ELF-1 (cell line): ENCODE data around the gene CCDC78.
"Not testable (repeated sequence)": the region's sequence is repeated elsewhere in the genome, so short reads cannot be mapped to it uniquely, and the experiment has no call there.

Experiments
- DNase-seq: peaks from one replicate; pipeline ENCODE4 v3.0.0-alpha.2; 2016; ENCODE audit warnings: low read depth, low spot score

Gene CCDC78

DNA sequence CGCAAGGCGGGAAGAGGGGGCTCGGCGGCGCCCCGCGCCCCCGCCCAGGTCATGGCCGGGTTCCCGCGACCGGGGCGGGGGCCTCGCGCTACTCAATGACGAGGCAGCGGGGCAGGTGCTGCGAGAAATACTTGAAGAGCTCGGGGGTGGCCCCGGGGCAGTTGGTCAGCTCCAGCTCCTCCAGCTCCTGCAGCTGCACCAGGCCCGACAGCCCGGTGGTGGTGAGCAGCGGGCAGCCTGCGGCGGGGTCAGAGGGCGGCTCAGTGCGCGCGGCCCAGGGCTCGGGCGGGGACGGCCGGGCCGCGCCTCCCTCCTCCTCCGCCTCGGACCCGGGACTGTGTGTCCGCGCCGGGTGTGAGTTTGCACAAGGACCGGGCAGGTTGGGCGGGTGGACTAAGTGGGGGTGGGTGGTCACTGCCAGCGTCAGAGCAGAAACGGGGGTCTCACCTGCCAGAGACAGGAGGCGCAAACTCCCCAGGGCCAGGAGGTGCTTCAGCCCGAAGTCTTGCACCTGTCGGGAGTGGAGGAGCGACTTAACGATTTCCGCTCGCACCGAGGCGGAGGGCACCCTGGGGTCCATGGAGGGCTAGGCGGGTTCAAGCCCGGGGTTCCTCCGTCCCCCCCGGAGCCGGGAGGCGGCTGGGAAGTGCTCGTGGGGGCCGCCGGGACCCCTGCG lies 31.9 kb downstream of the CCDC78 start:
- peak; percentile 62 for DNase-seq

- DNase-seq: no peak
Observed at GRCh38 chr16:693766-694165, 32.5 kb downstream of the CCDC78 start.

DNA sequence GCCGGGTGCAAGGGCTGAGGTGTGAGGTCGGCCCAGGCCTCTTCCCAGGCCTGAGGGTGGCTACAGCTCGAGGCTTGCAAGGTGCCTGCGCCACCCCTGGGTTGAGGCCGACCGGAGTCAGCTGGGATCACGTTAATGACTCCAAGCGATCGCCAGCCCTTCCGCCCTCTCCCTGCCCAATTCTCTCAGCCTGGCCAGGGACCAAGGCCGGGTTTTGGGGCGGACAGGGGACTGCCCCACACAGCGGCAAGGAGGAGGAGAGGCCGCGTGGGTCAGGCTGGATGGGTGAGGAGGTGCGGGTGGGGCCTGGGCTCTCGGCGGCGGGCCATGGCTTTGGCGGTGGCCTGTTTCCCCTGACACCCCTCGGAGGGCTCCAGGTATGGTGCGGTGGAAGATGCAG lies 32.9 kb downstream of the CCDC78 start:
- no peak for DNase-seq

- no peak for DNase-seq
Observed at GRCh38 chr16:692356-693108, 33.7 kb downstream of the CCDC78 start.

GRCh38 chr16:691242-691641 lies 35.0 kb downstream of the CCDC78 start:
- not testable (repeated sequence) for DNase-seq

GRCh38 chr16:689175-689897 lies 36.9 kb downstream of the CCDC78 start:
- DNase-seq: no peak

DNA sequence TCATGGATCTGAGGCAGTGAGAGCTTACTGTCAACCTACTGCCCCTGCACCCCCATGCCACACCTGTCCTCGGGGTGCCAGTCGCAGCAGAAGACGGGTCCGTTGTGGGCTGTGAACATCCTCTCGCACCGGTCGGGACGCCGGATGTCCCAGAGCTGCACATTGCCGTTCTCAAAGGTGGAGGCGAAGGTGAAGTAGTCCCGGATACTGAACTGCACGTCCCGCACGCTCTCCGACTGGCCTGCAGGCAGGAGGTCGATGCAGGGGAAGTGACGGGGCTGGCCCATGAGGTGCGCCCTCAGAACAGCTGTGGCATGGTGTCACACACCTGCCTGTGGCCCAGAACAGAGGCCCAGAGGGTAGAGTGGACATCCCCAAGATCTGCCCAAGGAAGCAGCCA lies 38.7 kb downstream of the CCDC78 start:
- no peak for DNase-seq

DNA sequence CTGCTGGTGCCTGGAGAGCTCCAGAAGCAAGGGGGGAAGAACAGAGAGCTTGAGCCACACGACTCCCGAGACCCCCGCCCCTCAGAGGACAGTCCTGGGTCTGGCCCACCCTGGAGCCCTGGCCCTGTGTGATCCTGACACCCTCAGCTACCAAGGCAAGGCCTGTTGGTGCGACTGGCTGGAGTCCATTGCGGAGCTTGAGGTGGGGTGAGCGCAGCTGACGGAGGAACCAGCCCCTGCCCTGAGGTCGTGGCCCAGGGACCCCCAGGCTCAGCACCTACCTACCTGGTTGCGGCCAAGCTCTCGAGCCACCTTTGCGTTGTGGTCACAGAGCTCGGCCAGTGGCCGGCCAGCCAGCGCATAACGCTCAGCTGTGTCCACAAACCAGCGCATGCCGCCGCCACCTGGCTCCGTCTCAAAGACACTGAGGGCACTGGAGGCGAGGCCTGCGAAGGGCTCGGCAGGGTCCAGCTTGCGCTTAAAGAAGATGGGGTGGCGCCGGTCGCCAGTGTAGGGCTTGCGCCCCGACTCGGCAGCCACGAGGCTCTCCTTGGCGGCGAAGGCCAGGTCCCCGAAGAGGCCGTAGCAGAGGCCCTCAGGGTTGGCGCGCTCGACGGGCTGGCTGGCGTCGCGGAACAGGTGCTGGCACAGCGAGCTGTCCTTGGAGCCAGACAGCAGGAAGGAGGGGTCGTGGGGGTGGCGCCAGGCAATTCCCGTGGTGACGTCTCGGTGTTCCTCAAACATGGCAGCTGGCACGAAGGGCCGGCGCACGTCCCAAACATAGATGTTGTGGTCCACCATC lies 39.6 kb downstream of the CCDC78 start:
- no peak for DNase-seq

- no peak for DNase-seq
Observed at GRCh38 chr16:685967-686366, 40.3 kb downstream of the CCDC78 start.

- DNase-seq: no peak
Observed at GRCh38 chr16:684961-685696, 41.1 kb downstream of the CCDC78 start.

- peak; percentile 98 for DNase-seq
Observed at GRCh38 chr16:684071-684794, 42.0 kb downstream of the CCDC78 start, which contains the start of gene JMJD8. Gene JMJD8 (minus strand): TSS chr16:684334. CDS start chr16:684319, 15 bp downstream.

DNA sequence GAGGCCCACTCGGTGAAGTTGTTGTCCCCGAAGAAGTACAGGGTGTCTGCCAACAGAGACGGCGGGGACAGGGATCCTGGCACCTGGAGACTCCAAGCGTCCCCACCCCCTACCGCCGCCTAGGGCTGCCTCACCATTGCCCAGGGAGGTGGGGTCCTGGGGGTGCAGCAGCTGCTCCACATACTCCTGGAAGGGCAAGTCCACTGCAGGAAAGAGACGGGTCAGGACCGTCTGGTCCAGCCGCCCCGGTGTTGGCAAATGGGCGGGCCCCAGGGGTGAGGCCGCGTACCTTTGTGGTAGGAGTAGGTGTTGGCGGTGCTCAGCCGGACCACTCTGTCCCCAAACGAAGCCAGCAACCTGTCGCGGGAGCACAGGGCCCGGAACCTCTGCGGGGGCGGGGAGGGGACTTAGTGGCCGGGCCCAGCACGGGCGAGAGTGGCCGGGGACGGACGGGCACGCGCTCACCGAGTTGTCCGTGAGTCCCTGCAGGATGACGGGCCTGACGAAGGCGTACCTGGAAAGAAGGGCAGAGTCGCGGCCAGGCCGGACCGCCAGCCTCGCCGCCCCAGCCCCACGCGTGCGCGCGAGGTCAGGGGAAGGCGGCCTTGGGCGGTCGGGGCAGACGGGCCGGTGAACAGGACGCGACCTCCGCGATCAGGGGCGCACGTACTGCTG lies 42.7 kb downstream of the CCDC78 start:
- DNase-seq: no peak

DNA sequence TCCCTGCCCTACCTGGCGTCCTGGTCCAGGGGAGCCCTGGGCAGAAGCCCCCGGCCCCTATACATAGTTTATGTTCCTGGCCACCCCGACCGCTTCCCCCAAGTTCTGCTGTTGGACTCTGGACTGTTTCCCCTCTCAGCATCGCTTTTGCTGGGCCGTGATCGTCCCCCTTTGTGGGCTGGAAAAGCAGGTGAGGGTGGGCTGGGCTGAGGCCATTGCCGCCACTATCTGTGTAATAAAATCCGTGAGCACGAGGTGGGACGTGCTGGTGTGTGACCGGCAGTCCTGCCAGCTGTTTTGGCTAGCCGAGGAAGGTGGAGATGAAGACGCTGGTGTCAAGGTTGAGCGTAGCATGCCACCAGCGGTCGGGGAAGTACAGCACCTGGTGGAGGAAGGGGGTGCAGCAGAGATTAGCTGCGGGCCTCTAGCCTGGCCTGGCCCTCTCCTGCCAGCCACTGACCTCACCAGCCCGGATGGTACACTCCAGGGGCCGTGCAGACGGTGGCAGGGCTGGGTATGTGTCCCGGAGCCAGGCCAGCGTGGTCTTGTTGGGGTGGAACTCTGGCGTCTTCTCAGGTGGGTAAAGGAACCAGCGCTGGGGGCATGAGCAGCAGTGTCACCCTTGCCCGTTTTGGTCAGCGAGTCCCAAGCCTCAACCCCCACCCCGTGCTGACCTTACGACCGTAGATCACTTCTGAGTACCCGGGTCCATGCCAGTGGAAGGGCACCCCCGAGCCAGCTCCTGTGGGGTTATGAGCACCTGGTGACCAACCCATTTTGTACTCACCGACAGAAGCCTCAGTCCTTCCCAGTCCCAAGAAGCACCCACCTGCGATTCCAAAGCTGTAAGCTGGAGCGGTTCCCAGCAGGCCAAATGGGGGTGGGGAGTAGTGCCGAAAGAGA lies 43.5 kb downstream of the CCDC78 start:
- no peak for DNase-seq

DNA sequence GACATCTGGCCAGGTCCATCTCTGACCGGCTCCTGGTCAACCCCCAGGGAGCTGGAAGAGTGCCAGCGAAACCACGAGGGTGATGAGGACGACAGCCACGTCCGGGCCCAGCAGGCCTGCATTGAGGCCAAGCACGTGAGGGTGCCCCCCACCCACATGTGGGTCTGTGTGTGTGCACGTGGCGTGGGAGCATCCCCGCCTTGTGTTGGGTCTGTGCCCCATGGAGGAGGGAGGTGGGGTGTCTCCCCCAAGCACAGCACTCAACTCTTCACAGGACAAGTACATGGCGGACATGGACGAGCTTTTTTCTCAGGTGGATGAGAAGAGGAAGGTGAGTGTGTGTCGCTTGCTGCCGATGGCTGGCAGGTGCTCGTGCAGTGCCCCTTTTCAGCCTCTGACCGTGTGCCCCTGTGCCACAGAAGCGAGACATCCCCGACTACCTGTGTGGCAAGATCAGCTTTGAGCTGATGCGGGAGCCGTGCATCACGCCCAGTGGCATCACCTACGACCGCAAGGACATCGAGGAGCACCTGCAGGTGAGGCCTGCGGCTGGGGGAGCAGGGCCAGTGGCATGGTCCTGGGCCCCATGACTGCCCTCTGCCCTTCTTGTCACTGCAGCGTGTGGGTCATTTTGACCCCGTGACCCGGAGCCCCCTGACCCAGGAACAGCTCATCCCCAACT lies 44.4 kb downstream of the CCDC78 start:
- no peak for DNase-seq

- DNase-seq: no peak
Observed at GRCh38 chr16:680967-681745, 45.1 kb downstream of the CCDC78 start.

DNA sequence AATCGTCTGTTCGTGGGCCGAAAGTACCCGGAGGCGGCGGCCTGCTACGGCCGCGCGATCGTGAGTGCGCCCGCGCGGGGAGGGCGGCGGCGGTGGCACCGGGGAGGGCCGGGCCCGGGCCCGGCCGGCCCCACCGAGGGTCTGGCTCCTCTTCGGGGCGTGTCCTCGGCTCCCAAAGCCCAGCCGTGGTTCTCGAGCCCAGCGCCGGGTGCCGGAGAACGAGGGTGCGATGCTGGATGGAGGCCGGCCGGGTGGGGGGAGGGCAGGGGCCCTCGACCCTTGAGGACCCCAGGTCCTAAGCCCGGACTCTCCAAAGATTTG lies 45.7 kb downstream of the CCDC78 start:
- DNase-seq: no peak

- DNase-seq: peak; percentile 89
Observed at GRCh38 chr16:679814-680624, 46.2 kb downstream of the CCDC78 start, which contains the start of gene STUB1. Gene STUB1 (plus strand): TSS chr16:680410. CDS start chr16:680526, 116 bp downstream.
